Measurements from ENCODE around the gene KRT26. TPM values are rescaled to one million over a fixed set of nuclear protein-coding genes. Genes with fewer than 3 reads are reported as not detected.

KRT26 gene
- total RNA-seq, 2 donors from 2014 or later = not detected

DNA sequence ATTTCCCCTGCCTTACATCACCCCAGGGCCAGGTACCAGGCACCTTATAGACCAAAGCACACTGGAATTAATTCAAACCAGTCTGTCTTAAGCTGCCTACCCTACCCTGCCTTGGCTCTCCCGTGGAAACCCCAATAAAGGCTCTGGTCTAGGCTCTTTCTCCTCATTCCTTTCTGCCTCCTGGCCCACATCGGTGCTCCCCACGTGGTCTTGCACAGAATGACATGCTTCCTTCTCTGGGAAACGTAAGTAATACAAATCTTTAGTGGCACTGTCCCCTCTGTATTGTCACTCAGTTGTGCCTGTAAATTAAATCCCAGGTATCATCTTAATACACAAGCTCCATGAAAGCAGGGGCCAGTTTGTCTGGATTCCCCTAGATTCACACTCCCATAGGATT lies 33.4 kb downstream of the KRT26 start:
- no peaks in the 10 kb centered on the region for H3K4me1 ChIP-seq
- no peaks in the 10 kb centered on the region for H3K27me3 ChIP-seq
- no peak overlapping the region for H3K27ac ChIP-seq
- H3K9me3 ChIP-seq = peaks cover 0 to 5% (median 0%) of the 10 kb centered on the region in 3 donors
- WGBS, 2 donors = 43 to 44% methylated on average over 4 of the region's 4 CpGs
- H3K36me3 ChIP-seq (replicated peaks in 1 of 2; ENCODE audit: insufficient read depth in 1 of 2, low read depth in 2 of 2) = no peaks in the 10 kb centered on the region
- ATAC-seq (no peak), DNase-seq (no peak)
- intact Hi-C loops (cut with DNase I) = no loop called here
- H3K4me3 ChIP-seq = no peak overlapping the region
- TF ChIP-seq POLR2A (IDR thresholded peaks at IDR 0.05) = no peak
- TF ChIP-seq, protein P1, sequence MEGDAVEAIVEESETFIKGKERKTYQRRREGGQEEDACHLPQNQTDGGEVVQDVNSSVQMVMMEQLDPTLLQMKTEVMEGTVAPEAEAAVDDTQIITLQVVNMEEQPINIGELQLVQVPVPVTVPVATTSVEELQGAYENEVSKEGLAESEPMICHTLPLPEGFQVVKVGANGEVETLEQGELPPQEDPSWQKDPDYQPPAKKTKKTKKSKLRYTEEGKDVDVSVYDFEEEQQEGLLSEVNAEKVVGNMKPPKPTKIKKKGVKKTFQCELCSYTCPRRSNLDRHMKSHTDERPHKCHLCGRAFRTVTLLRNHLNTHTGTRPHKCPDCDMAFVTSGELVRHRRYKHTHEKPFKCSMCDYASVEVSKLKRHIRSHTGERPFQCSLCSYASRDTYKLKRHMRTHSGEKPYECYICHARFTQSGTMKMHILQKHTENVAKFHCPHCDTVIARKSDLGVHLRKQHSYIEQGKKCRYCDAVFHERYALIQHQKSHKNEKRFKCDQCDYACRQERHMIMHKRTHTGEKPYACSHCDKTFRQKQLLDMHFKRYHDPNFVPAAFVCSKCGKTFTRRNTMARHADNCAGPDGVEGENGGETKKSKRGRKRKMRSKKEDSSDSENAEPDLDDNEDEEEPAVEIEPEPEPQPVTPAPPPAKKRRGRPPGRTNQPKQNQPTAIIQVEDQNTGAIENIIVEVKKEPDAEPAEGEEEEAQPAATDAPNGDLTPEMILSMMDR (IDR thresholded peaks at IDR 0.05) = no peak

- no peaks in the 10 kb centered on the region for H3K36me3 ChIP-seq (replicated peaks in 1 of 2; ENCODE audit: insufficient read depth in 1 of 2, low read depth in 2 of 2)
- H3K4me3 ChIP-seq = no peak overlapping the region
- H3K27ac ChIP-seq = no peak overlapping the region
- intact Hi-C loops (cut with DNase I) = no loop called here
- H3K27me3 ChIP-seq = no peaks in the 10 kb centered on the region
- no peak for TF ChIP-seq POLR2A (IDR thresholded peaks at IDR 0.05)
- TF ChIP-seq, protein P1 (IDR thresholded peaks at IDR 0.05) = no peak
- no peaks in the 10 kb centered on the region for H3K9me3 ChIP-seq
- WGBS, 2 donors = 74 to 81% methylated on average over 1 of the region's 1 CpG
- DNase-seq = no peak
- H3K4me1 ChIP-seq = no peaks in the 10 kb centered on the region
- ATAC-seq = no peak
These were observed 37.0 kb downstream of the KRT26 start for GRCh38 chr17:40735016-40735415.

DNA sequence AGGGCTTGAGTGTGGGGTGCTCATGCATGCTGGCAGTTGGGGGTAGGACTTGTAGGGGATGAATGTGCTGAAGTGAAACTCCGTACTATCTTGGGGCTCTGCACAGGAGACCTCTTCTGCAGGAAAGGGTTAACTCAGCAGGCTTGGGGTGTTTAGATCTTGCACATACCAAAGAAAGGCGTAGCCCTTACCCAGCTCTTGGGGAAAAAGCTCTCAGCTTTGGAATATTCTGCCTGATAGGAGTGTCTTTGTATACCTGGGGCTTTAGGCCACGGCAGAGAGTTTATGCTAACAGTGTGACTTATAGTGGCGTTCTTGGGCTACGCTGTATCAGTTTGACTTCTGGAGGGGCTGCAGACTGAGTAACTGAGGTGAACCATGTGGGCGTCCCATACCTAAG lies 38.0 kb downstream of the KRT26 start:
- intact Hi-C loops (cut with DNase I) = no loop called here
- Histone ChIP-seq H3K27ac (no peak overlapping the region), H3K4me3 (no peak overlapping the region), H3K9me3 (no peaks in the 10 kb centered on the region), H3K27me3 (no peaks in the 10 kb centered on the region), H3K36me3 (replicated peaks in 1 of 2; ENCODE audit: insufficient read depth in 1 of 2, low read depth in 2 of 2) (no peaks in the 10 kb centered on the region), H3K4me1 (no peaks in the 10 kb centered on the region)
- WGBS, 2 donors = 80 to 91% methylated on average over 5 to 6 of the region's 6 CpGs
- no peak for TF ChIP-seq POLR2A (IDR thresholded peaks at IDR 0.05)
- TF ChIP-seq, protein P1 (IDR thresholded peaks at IDR 0.05) = no peak
- no peak for ATAC-seq
- DNase-seq = no peak

- Histone ChIP-seq H3K4me3 (no peak overlapping the region), H3K27me3 (no peaks in the 10 kb centered on the region), H3K9me3 (no peaks in the 10 kb centered on the region), H3K4me1 (no peaks in the 10 kb centered on the region), H3K27ac (no peak overlapping the region), H3K36me3 (replicated peaks in 1 of 2; ENCODE audit: insufficient read depth in 1 of 2, low read depth in 2 of 2) (no peaks in the 10 kb centered on the region)
- intact Hi-C loops (cut with DNase I) = no loop called here
- no peak for ATAC-seq
- TF ChIP-seq, protein P1 (IDR thresholded peaks at IDR 0.05) = no peak
- TF ChIP-seq POLR2A (IDR thresholded peaks at IDR 0.05) = no peak
- 47 to 48% methylated on average over 1 of the region's 1 CpG for WGBS, 2 donors
- no peak for DNase-seq
These were observed 41.0 kb downstream of the KRT26 start for GRCh38 chr17:40730970-40731369.

DNA sequence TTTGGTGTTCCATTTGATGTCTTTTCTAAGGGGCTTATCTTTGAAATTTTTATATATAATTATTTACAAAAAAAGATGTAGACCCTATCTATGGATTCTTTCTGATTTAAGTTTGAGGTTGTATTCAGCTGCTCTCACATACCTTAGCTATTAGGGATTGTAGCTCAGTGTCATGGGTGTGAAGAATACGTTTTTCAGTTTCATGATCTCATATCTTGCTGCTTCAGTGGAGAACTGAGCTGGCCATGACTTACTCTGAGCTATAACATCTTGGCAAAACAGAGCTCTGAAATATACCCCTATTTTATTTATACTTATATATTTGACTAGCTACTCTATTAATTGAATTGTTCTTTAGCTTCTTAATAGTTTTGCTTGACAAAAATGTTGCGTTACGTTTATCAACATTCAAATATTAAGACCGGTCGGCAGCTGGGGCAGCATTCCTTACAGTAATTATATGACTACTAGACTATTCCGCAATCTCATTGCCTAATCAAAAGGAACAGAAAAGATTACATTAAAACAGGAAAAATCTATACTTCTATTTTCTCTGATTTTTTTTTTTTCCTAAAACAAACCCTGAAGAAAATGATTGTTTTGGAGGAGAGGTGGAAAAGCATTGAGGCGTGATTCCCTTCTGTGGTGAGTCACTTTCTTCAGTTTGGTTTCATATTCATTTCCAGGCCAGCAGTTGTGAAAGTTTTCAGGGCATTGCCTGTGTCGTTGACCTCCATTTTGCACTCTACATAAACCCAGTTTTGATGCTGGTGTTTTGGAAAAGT lies 44.4 kb downstream of the KRT26 start:
- TF ChIP-seq, protein P1 (IDR thresholded peaks at IDR 0.05) = no peak
- no peak for TF ChIP-seq POLR2A (IDR thresholded peaks at IDR 0.05)
- Histone ChIP-seq H3K27me3 (no peaks in the 10 kb centered on the region), H3K36me3 (replicated peaks in 1 of 2; ENCODE audit: insufficient read depth in 1 of 2, low read depth in 2 of 2) (no peaks in the 10 kb centered on the region), H3K27ac (no peak overlapping the region), H3K9me3 (no peaks in the 10 kb centered on the region), H3K4me1 (no peaks in the 10 kb centered on the region), H3K4me3 (no peak overlapping the region)
- intact Hi-C loops (cut with DNase I) = no loop called here
- WGBS, 2 donors = 36 to 42% methylated on average over 8 of the region's 8 CpGs
- DNase-seq = no peak
- ATAC-seq = no peak

Measured in body of pancreas (tissue), 4 donors.